Endothelial cell of umbilical vein (primary cell): ENCODE data around the gene YAP1. TPM values are rescaled to one million over a fixed set of nuclear protein-coding genes. Genes with fewer than 3 reads are reported as not detected.

Experiments
- BruUV-seq: library from RNA; stranded (reverse); fragments of 400-500 nt; replicated peaks from 2 replicates; lab custom pipeline; 2021; lab: Mats Ljungman, UMichigan
- CTCF ChIA-PET: fragments of 300-600, 350-600 bp; sonication (Branson Sonifier 250); formaldehyde crosslinking; loops from one replicate; lab custom pipeline; 2021; ENCODE audit warnings: antibody characterized with exemption, inconsistent platforms; lab: Charles Lee
- POLR2A ChIA-PET: fragments of 300-600, 350-600 bp; sonication (Branson Sonifier 250); formaldehyde crosslinking; loops from one replicate; lab custom pipeline; 2021; ENCODE audit warnings: antibody characterized with exemption, inconsistent platforms; lab: Charles Lee
- DNase-seq: peaks from one replicate; pipeline ENCODE4 v3.0.0-alpha.2; 2011; ENCODE audit warnings: low read depth, low spot score
- FAIRE-seq: peaks from 2 replicates; lab custom pipeline; 2011; peaks lifted over from hg19 to GRCh38; lab: Jason Lieb, UNC
- H2AFZ ChIP-seq: 2 replicates; pipeline ENCODE4 v1.6.0; 2012; ENCODE audit warnings: low read depth, low read length, control low read depth, inconsistent platforms
- H3K27ac ChIP-seq: 2 replicates; pipeline ENCODE4 v1.5.1; 2011; ENCODE audit warnings: low read depth, mild to moderate bottlenecking, control low read depth, low read length, moderate library complexity; ENCODE audit not compliant: insufficient read depth
- H3K27me3 ChIP-seq, 2 experiments: 2 replicates each; pipeline versions ENCODE4 v1.6.0 to v1.6.1; 2011; ENCODE audit warnings: low read length in 2 of 2, mixed read lengths in 1 of 2; ENCODE audit not compliant: control insufficient read depth in 2 of 2, insufficient read depth in 2 of 2
- H3K36me3 ChIP-seq, 2 experiments: 2 replicates in 1 of 2; 3 replicates in 1 of 2; pipeline ENCODE4 v1.5.1; 2011; ENCODE audit warnings: low read length in 2 of 2, mild to moderate bottlenecking in 1 of 2, moderate library complexity in 1 of 2; ENCODE audit not compliant: control insufficient read depth in 2 of 2, insufficient read depth in 2 of 2; ENCODE audit errors: extremely low read depth in 1 of 2
- H3K4me1 ChIP-seq: 3 replicates; pipeline ENCODE4 v1.5.1; 2011; ENCODE audit warnings: mild to moderate bottlenecking, low read length; ENCODE audit not compliant: control insufficient read depth, insufficient read depth; ENCODE audit errors: extremely low read depth
- H3K4me2 ChIP-seq: 2 replicates; pipeline ENCODE4 v1.6.1; 2011; ENCODE audit warnings: low read length, control low read depth, mixed read lengths; ENCODE audit not compliant: insufficient read depth
- H3K4me3 ChIP-seq, 3 experiments: fragments of 200-600 bp in 1 of 3; sonication (generic), shearing (Covaris generic) in 1 of 3; replicated peaks in 1 of 3; 2 replicates each; pipeline ENCODE4 v1.5.1; 2011 to 2016; ENCODE audit warnings: control low read depth in 3 of 3, low read length in 3 of 3, mild to moderate bottlenecking in 2 of 3, inconsistent platforms in 1 of 3, low read depth in 1 of 3, moderate library complexity in 1 of 3; ENCODE audit not compliant: insufficient read depth in 1 of 3
- H3K79me2 ChIP-seq: 2 replicates; pipeline ENCODE4 v1.6.0; 2012; ENCODE audit warnings: low read length, inconsistent platforms; ENCODE audit not compliant: control insufficient read depth, insufficient read depth
- H3K9ac ChIP-seq: replicated peaks from 2 replicates; pipeline ENCODE3; 2011; ENCODE audit warnings: low read length, control low read depth; ENCODE audit not compliant: insufficient read depth; ENCODE audit errors: extremely low read depth
- H3K9me1 ChIP-seq: replicated peaks from 3 replicates; pipeline ENCODE4 v1.6.0; 2011; ENCODE audit warnings: mild to moderate bottlenecking, low read length; ENCODE audit not compliant: control insufficient read depth, insufficient read depth; ENCODE audit errors: extremely low read depth
- H3K9me3 ChIP-seq: replicated peaks from 2 replicates; pipeline ENCODE4 v1.5.1; 2012; ENCODE audit warnings: low read length, inconsistent platforms; ENCODE audit not compliant: control insufficient read depth, insufficient read depth
- H4K20me1 ChIP-seq: replicated peaks from 2 replicates; pipeline ENCODE3; 2011; ENCODE audit warnings: mild to moderate bottlenecking, low read length; ENCODE audit not compliant: control insufficient read depth, insufficient read depth; ENCODE audit errors: extremely low read depth
- CTCF ChIP-seq, 2 donors: IDR thresholded peaks; 1 replicate in 1 of 2; 2 replicates in 1 of 2; pipeline ENCODE4 v1.5.1; 2011; ENCODE audit warnings: low read length in 2 of 2, mild to moderate bottlenecking in 2 of 2, moderate library complexity in 2 of 2, control low read depth in 1 of 2, inconsistent platforms in 1 of 2, low read depth in 1 of 2; ENCODE audit not compliant: insufficient read depth in 1 of 2; ENCODE audit errors: extremely low read depth in 1 of 2
- EZH2 ChIP-seq: IDR thresholded peaks from 2 replicates; pipeline ENCODE4 v1.6.1; 2012; ENCODE audit warnings: borderline replicate concordance, low read depth, mild to moderate bottlenecking, moderate library complexity, low read length, inconsistent platforms; ENCODE audit not compliant: severe bottlenecking
- FOS ChIP-seq: IDR thresholded peaks from 2 replicates; pipeline ENCODE4 v1.6.1; 2011; ENCODE audit warnings: mild to moderate bottlenecking, low read length, moderate library complexity, borderline replicate concordance; ENCODE audit not compliant: insufficient read depth
- GATA2 ChIP-seq: IDR thresholded peaks from 2 replicates; pipeline ENCODE4 v1.7.0; 2011; ENCODE audit warnings: low read depth, mild to moderate bottlenecking, moderate library complexity, mixed read lengths, low read length; ENCODE audit not compliant: insufficient read length, insufficient read depth
- JUN ChIP-seq: IDR thresholded peaks from 2 replicates; pipeline ENCODE4 v1.6.1; 2011; ENCODE audit warnings: borderline replicate concordance, low read depth; ENCODE audit not compliant: insufficient read length, insufficient read depth
- MAX ChIP-seq: IDR thresholded peaks from 2 replicates; pipeline ENCODE4 v1.6.1; 2011; ENCODE audit not compliant: insufficient read depth, insufficient read length
- MYC ChIP-seq: IDR thresholded peaks from one replicate; pipeline ENCODE4 v1.6.1; 2011; ENCODE audit warnings: mild to moderate bottlenecking, low read depth, low read length
- POLR2A ChIP-seq: IDR thresholded peaks from 2 replicates; pipeline ENCODE4 v1.6.1; 2012; ENCODE audit warnings: low read depth, mild to moderate bottlenecking, control low read depth, low read length
- POLR2AphosphoS5 ChIP-seq: IDR thresholded peaks from 2 replicates; pipeline ENCODE4 v1.6.1; 2012; ENCODE audit warnings: low read depth, mild to moderate bottlenecking, control low read depth, low read length, moderate library complexity; ENCODE audit not compliant: insufficient read depth
- dilution Hi-C: fragments of 300-500 bp; cut with MboI; formaldehyde crosslinking; loops from one replicate; pipeline ENCODE4 v1.15.0; 2019; ENCODE audit warnings: low sequenced_read_pairs; ENCODE audit not compliant: extremely low pct_ligation_motif_present
- intact Hi-C: fragments of 100-400 bp; cut with micrococcal nuclease; formaldehyde crosslinking; loops from one replicate; pipeline ENCODE4 v1.10.0; 2022
- polyA plus RNA-seq, 4 experiments: library from polyadenylated mRNA; depleted of rRNA in 3 of 4; stranded (reverse) in 3 of 4; unstranded in 1 of 4; fragments of >200 nt; gene quantifications; 2 replicates each; pipeline versions ENCODE4 v1.2.1 to v1.2.3, GENCODE V29; 2011 to 2012; ENCODE audit warnings: missing spikeins in 1 of 4
- total RNA-seq: library from RNA; stranded (reverse); gene quantifications from 2 replicates; pipeline ENCODE4 v1.2.3, GENCODE V29; 2021

Gene YAP1
- total and polyA plus RNA-seq, 2 donors (not counting 3 experiments of a cell fraction or from before 2014, with no cell fraction given) = 32.6 to 48.9 TPM

- no TSS peak for BruUV-seq
- ChIA-PET POLR2A (no interaction called here), CTCF (interaction anchor here (1.0 kb wide), 1 partner anchor 40 kb away, joined by 5 read pairs; no protein-coding TSS in a partner anchor)
- Histone ChIP-seq H3K79me2 (no peaks in the 10 kb centered on the region), H3K9ac (no peak overlapping the region), H3K9me3 (no peaks in the 10 kb centered on the region), H4K20me1 (no peaks in the 10 kb centered on the region), H3K27ac (no peak overlapping the region), H3K27me3 (peaks cover 2 to 4% of the 10 kb centered on the region in 2 experiments), H3K36me3 (no peaks in the 10 kb centered on the region), H2AFZ (no peak overlapping the region), H3K4me3 (no peak overlapping the region), H3K4me1 (no peaks in the 10 kb centered on the region), H3K9me1 (no peaks in the 10 kb centered on the region), H3K4me2 (no peak overlapping the region)
- dilution Hi-C loops = no loop called here
- TF ChIP-seq GATA2 (no peak), MAX (no peak), POLR2AphosphoS5 (no peak), MYC (no peak), JUN (no peak), CTCF (IDR thresholded peaks at IDR 0.05; ENCODE audit: extremely low read depth in 1 of 2, insufficient read depth in 1 of 2, low read depth in 1 of 2, low read length in 2 of 2) (no peak), FOS (no peak), POLR2A (no peak), EZH2 (no peak)
- DNase-seq (no peak), FAIRE-seq (no peak)
- intact Hi-C loops = no loop called here
Observed at GRCh38 chr11:102085864-102086551, 24.2 kb upstream of the YAP1 start.
